ENCODE data around the gene PKN1. TPM values are rescaled to one million over a fixed set of nuclear protein-coding genes. Genes with fewer than 3 reads are reported as not detected.

Gene PKN1
- total RNA-seq, 1 donor from 2014 or later: 147 TPM

DNA sequence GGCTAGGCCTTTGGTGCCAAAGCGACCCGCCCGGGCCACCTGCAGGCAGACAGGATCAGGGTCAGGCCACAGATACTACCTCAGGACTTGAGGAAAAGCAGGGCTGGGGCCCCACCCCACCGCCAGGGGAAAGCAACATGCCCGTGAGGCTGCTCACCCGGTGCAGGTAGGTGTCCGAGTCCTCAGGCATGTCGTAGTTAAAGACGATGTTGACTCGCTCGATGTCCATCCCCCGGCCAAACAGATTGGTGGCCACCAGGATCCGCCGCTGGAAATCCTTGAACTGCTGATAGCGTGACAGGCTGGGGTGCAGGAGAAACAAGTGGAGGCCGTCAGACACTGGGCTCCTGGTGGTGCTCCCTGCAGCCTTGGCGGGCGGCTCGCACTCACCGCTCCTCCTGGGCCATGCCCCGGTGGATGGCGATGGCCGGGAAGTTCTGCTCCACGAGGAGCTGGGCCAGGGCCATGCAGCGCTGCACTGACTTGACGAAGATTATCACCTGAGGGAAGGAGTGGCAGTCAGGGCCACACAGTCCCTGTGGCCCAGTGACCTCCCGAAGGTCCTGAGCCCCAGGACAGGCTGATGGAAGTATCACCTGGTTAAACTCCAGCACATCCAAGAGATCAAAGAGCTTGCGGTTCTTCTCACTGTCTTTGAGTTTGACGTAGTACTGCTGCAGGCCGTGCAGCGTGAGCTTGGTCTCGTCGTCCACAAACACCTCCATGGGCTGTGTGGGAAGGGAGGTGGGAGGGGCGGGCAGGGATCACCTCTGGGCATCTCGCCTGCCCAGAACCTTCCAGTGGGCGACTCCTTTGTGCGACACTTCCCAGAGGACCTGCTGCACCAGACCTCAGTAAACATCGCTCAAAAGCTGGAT, 23.7 kb upstream of the PKN1 start:
- H3K36me3 ChIP-seq: peaks cover 88% of the 10 kb centered on the region
- H3K4me1 ChIP-seq: peaks cover 36% of the 10 kb centered on the region
- intact Hi-C loops (cut with DNase I): no loop called here
- no peak for DNase-seq
- H3K9me3 ChIP-seq: no peaks in the 10 kb centered on the region
- TF ChIP-seq, protein P1, sequence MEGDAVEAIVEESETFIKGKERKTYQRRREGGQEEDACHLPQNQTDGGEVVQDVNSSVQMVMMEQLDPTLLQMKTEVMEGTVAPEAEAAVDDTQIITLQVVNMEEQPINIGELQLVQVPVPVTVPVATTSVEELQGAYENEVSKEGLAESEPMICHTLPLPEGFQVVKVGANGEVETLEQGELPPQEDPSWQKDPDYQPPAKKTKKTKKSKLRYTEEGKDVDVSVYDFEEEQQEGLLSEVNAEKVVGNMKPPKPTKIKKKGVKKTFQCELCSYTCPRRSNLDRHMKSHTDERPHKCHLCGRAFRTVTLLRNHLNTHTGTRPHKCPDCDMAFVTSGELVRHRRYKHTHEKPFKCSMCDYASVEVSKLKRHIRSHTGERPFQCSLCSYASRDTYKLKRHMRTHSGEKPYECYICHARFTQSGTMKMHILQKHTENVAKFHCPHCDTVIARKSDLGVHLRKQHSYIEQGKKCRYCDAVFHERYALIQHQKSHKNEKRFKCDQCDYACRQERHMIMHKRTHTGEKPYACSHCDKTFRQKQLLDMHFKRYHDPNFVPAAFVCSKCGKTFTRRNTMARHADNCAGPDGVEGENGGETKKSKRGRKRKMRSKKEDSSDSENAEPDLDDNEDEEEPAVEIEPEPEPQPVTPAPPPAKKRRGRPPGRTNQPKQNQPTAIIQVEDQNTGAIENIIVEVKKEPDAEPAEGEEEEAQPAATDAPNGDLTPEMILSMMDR (IDR thresholded peaks at IDR 0.05): no peak
- H3K27me3 ChIP-seq (ENCODE audit: low read depth): no peaks in the 10 kb centered on the region
- H3K27ac ChIP-seq: peak overlapping the region; percentile 36
- ATAC-seq: no peak
- no peak overlapping the region for H3K4me3 ChIP-seq

DNA sequence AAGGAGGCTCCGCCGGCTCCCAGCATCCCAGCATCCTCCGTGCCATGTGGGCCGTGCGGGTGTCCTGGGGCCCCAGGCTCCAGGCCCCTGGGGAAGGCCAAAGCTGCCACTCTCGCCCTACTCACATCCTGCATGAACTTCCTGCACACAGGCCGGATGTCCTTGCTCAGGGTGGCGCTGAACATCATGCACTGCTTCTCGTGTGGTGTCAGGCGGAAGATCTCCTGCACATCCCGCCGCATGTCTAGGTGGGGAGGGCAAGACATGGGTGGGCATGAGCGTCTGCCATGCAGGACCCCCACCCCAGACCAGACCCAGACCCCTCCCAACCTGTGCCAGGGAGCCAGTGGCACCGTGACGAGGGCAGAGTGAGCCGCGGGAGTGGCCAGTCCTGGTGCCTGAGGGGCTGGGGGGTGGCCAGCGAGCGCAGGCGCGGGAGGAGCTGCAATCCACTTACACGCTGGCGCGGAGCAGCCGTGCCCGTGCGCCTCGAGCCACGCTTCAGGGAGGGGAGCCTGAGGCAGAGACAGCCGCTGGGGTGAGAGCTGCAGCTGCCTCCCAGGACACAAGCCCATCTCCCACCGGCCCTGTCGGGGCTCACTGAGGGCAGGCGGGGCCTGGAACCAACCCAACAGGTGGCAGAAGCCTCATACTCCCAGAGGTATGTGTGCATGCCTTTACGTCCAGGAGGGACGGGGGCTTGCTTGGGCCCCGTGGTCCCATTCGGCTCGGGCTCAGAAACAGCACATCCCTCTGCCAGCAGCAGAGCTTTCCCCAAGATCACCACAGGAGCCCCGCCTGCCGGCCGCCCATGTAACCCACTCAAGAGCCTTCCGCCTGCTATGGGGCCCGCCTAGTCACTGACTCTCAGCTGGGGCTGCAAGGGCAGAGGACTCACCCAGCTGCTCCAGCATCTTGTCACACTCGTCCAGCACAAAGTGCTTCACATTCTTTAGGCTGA, 22.7 kb upstream of the PKN1 start:
- DNase-seq: peak; percentile 55

DNA sequence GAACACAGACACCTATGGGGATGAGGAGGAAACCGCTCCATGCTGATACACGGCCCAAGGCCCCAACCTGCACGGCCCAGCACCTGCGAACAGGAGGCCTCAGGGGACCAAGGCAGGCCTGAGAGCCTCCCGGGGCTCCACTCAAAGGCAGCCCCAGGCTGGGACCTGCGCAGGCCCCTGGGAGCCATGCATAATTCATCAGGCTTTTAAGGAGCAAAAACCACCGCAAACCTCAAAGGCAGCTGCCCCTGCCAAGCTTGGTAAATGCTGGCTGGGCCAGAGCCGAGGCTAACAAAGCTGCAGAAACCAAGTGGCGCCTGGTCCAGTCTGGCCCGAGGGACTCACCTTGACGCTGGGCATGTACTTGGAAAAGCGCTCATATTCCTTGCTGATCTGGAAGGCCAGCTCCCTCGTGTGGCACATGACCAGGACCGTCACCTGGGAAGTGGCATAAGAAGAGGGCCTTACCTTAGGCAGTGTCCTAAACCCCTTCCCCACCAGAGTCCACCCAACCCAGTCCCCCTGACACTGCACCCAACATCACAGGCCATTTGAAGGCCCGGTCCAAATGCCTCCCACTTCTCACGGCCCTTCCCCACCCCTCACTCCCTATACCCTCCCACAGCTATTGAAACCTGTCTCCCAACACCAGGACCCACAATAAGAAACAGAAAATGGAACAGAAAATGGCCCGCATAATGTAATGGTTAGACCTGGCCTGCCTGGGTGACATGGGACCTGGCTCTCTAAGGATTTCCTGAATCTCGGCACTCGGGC, 21.8 kb upstream of the PKN1 start:
- TF ChIP-seq, protein P1 (IDR thresholded peaks at IDR 0.05): no peak
- Histone ChIP-seq H3K27me3 (ENCODE audit: low read depth) (no peaks in the 10 kb centered on the region), H3K4me1 (peaks cover 32% of the 10 kb centered on the region), H3K9me3 (no peaks in the 10 kb centered on the region), H3K27ac (no peak overlapping the region), H3K36me3 (peaks cover 82% of the 10 kb centered on the region), H3K4me3 (no peak overlapping the region)
- intact Hi-C loops (cut with DNase I): no loop called here
- no peak for ATAC-seq
- DNase-seq: no peak

More for the DNA sequence above, 22.7 kb upstream of the PKN1 start:
- H3K4me1 ChIP-seq: peaks cover 36% of the 10 kb centered on the region
- TF ChIP-seq, protein P1 (IDR thresholded peaks at IDR 0.05): no peak
- no peaks in the 10 kb centered on the region for H3K27me3 ChIP-seq (ENCODE audit: low read depth)
- H3K4me3 ChIP-seq: no peak overlapping the region
- ATAC-seq: peak in 1 of 2 donors; percentile 11
- intact Hi-C loops (cut with DNase I): no loop called here
- H3K36me3 ChIP-seq: peaks cover 85% of the 10 kb centered on the region
- peak overlapping the region; percentile 36 for H3K27ac ChIP-seq
- no peaks in the 10 kb centered on the region for H3K9me3 ChIP-seq

DNA sequence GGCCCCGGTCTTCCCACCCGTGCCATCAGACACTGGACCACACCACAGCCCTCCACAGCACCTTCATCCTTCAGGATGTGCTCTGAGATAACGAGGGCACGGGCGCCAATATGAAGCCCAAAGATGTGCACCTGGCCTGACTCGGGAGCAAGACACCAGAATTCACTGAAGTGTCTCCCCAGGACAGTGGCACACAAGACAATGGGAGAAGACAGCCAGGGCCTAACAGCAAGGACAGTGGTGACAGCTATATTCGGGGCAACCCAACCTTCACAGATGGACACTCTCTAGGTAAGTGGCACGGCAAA, 21.2 kb upstream of the PKN1 start:
- peaks cover 34% of the 10 kb centered on the region for H3K4me1 ChIP-seq

More for the DNA sequence above, 21.2 kb upstream of the PKN1 start:
- H3K36me3 ChIP-seq: peaks cover 80% of the 10 kb centered on the region
- no peaks in the 10 kb centered on the region for H3K9me3 ChIP-seq
- TF ChIP-seq, protein P1 (IDR thresholded peaks at IDR 0.05): no peak
- H3K27ac ChIP-seq: no peak overlapping the region
- no peak for DNase-seq
- no peak overlapping the region for H3K4me3 ChIP-seq
- intact Hi-C loops (cut with DNase I): no loop called here
- no peak for ATAC-seq
- H3K27me3 ChIP-seq (ENCODE audit: low read depth): no peaks in the 10 kb centered on the region
